Measurements from ENCODE around the gene NAA50. TPM values are rescaled to one million over a fixed set of nuclear protein-coding genes. Genes with fewer than 3 reads are reported as not detected.

Gene NAA50
- polyA plus RNA-seq, 3 donors = 32.2 to 105 (median 80.0) TPM

GRCh38 chr3:113719294-113719693, 26.8 kb downstream of the NAA50 start:
- Histone ChIP-seq H3K79me2 (ENCODE audit: insufficient read depth, low read length) (peaks cover 10% of the 10 kb centered on the region), H3K4me3 (replicated peaks in 1 of 3; ENCODE audit: low read depth in 2 of 3, low read length in 3 of 3) (no peak overlapping the region), H3K27ac (ENCODE audit: low read depth in 1 of 2, low read length in 2 of 2) (no peak overlapping the region), H2AFZ (ENCODE audit: insufficient read depth, low read depth, low read length, poor library complexity, severe bottlenecking) (no peak overlapping the region), H3K9ac (ENCODE audit: insufficient read depth, low read length, poor library complexity, severe bottlenecking) (no peak overlapping the region), H3K9me3 (replicated peaks in 1 of 2; ENCODE audit: control insufficient read depth in 1 of 2, insufficient read depth in 1 of 2, low read length in 2 of 2) (no peaks in the 10 kb centered on the region), H3K36me3 (replicated peaks in 1 of 2; ENCODE audit: control insufficient read depth in 1 of 2, insufficient read depth in 2 of 2, low read length in 2 of 2) (peaks cover 43 to 78% of the 10 kb centered on the region in 2 donors), H4K20me1 (ENCODE audit: insufficient read depth, low read length) (peaks cover 12% of the 10 kb centered on the region), H3K4me1 (ENCODE audit: control insufficient read depth in 1 of 2, insufficient read depth in 2 of 2, low read length in 2 of 2) (no peaks in the 10 kb centered on the region), H3K4me2 (replicated peaks; ENCODE audit: extremely low read depth, low read length, poor library complexity, severe bottlenecking) (no peak overlapping the region), H3K27me3 (ENCODE audit: control insufficient read depth in 2 of 2, insufficient read depth in 2 of 2, low read length in 2 of 2) (no peaks in the 10 kb centered on the region)
- H3K4me3 Mint-ChIP-seq = no peak overlapping the region
- H3K9me3 Mint-ChIP-seq = no peaks in the 10 kb centered on the region
- intact Hi-C loops (cut with micrococcal nuclease) = no loop called here
- peaks cover 7% of the 10 kb centered on the region for H3K4me1 Mint-ChIP-seq
- WGBS (ENCODE audit: insufficient coverage) = no CpG with 5 or more reads among the region's 1 CpG
- no peaks in the 10 kb centered on the region for H3K27me3 Mint-ChIP-seq (ENCODE audit: low read depth in 3 of 3)
- no peak overlapping the region for H3K27ac Mint-ChIP-seq
- TF ChIP-seq CTCF (IDR thresholded peaks at IDR 0.05) = no peak
- DNase-seq = no peak
- peaks cover 63 to 68% of the 10 kb centered on the region in 2 donors for H3K36me3 Mint-ChIP-seq

- H3K27me3 ChIP-seq (ENCODE audit: control insufficient read depth in 2 of 2, insufficient read depth in 2 of 2, low read length in 2 of 2) = no peaks in the 10 kb centered on the region
- peaks cover 7% of the 10 kb centered on the region for H3K4me1 Mint-ChIP-seq
- no peak for DNase-seq
- no peaks in the 10 kb centered on the region for H4K20me1 ChIP-seq (ENCODE audit: insufficient read depth, low read length)
- intact Hi-C loops (cut with micrococcal nuclease) = no loop called here
- WGBS (ENCODE audit: insufficient coverage) = 100% methylated on average over 2 of the region's 3 CpGs
- no peaks in the 10 kb centered on the region for H3K4me1 ChIP-seq (ENCODE audit: control insufficient read depth in 1 of 2, insufficient read depth in 2 of 2, low read length in 2 of 2)
- no peaks in the 10 kb centered on the region for H3K79me2 ChIP-seq (ENCODE audit: insufficient read depth, low read length)
- H3K4me2 ChIP-seq (replicated peaks; ENCODE audit: extremely low read depth, low read length, poor library complexity, severe bottlenecking) = no peak overlapping the region
- H3K36me3 ChIP-seq (replicated peaks in 1 of 2; ENCODE audit: control insufficient read depth in 1 of 2, insufficient read depth in 2 of 2, low read length in 2 of 2) = peaks cover 33 to 65% of the 10 kb centered on the region in 2 donors
- no peaks in the 10 kb centered on the region for H3K9me3 ChIP-seq (replicated peaks in 1 of 2; ENCODE audit: control insufficient read depth in 1 of 2, insufficient read depth in 1 of 2, low read length in 2 of 2)
- TF ChIP-seq CTCF (IDR thresholded peaks at IDR 0.05) = no peak
- H3K9ac ChIP-seq (ENCODE audit: insufficient read depth, low read length, poor library complexity, severe bottlenecking) = no peak overlapping the region
- no peak overlapping the region for H3K27ac Mint-ChIP-seq
- H3K27me3 Mint-ChIP-seq (ENCODE audit: low read depth in 3 of 3) = peaks cover 0 to 7% (median 2%) of the 10 kb centered on the region in 3 donors
- H3K36me3 Mint-ChIP-seq = peaks cover 51 to 57% of the 10 kb centered on the region in 2 donors
- no peak overlapping the region for H2AFZ ChIP-seq (ENCODE audit: insufficient read depth, low read depth, low read length, poor library complexity, severe bottlenecking)
- no peak overlapping the region for H3K4me3 Mint-ChIP-seq
- H3K27ac ChIP-seq (ENCODE audit: low read depth in 1 of 2, low read length in 2 of 2) = no peak overlapping the region
- no peak overlapping the region for H3K4me3 ChIP-seq (replicated peaks in 1 of 3; ENCODE audit: low read depth in 2 of 3, low read length in 3 of 3)
- no peaks in the 10 kb centered on the region for H3K9me3 Mint-ChIP-seq
Observed at GRCh38 chr3:113717818-113718217, 28.2 kb downstream of the NAA50 start.

Data from CD14-positive monocyte (primary cell).